Activated CD4-positive, alpha-beta T cell treated with anti-CD3 and anti-CD28 coated beads, Interleukin-2, Interleukin-4, amounts not matched to agents 100 ng/mL and 50 ng/mL, durations not matched to agents 16 hours and 8 hours (primary cell): ENCODE data around the gene SPDEF.

Experiments
- DNase-seq: peaks from one replicate; pipeline ENCODE4 v3.0.0-alpha.2; 2020; ENCODE audit warnings: low spot score

The SPDEF gene

GRCh38 chr6:34514593-34515472 is 41.3 kb downstream of the SPDEF start:
- DNase-seq = no peak

DNA sequence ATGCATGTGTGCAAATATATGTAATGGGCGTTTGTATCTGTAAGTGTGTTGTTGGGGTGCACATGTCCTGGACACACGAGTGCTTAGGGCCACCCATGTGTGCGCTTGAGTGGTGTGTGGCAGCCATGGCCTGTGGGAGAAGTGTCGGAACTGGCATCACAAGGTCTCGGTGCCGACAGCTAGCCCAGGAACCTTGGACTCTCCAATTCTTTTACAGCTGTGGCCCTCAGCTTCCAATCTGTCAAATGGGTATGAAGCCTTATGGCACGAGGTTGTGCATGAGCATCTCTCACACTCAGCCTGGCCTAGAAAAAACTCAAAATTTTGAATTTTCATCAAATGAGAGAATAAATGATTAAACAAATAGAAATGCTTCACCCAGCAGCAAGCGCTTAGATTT is 42.0 kb downstream of the SPDEF start:
- no peak for DNase-seq

GRCh38 chr6:34513646-34514045 is 42.5 kb downstream of the SPDEF start:
- DNase-seq = no peak

DNA sequence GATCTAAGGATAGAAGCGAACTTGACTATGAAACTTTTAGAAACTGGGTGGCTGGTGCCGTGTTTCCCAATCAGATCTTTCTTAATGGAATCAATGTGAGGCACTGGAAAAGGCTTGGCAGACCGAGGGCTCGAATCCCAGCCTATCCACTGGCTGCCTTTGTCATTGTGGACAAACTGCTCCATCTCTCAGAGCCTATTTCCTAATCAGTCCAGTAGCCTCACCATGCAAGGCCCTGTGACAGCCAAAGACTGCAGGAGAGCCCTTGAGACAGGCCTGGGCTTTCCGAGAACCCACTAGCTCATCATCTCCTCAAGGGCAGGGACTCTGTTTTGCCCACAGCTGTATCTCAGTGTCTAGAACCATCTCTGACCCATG is 43.4 kb downstream of the SPDEF start:
- DNase-seq = no peak

DNA sequence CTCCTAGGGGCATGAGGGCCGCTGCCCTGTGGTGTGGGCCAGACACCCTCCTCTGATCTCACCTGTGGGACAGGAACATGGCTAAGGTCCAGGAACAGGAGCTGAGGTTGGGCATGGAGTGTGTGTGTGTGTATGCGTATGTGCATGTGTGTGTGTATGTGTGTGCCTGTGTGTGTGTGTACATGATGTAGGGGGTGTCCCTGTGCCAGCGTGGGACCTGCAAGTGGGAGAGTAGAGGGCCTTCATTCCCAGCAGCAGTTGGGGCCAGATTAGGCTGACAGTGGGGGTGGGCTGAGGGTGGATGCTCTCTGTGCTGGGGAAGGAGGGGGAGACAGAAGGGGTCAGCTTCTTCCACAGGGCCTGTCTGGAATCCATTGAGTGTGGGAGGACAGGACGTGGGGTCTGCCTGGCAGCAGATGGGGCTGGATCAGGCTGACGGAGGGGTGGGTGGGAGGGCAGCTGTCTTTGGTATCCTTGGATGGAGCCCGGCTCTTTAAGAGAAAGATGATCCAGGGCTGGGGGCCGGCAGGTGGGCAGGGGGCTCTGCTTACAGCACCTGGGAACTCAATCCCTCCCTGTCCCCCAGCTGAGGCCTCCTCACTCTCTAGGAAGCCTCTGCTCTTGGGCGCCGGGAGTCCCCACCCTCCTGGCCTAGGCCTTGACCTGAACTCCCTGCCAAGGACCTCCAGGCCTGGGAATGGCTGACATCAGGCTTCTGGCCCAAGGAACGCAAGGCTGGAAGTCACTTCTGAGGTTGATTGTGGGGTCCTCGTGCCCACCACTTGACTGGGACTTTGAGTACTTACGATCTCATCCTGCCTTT is 44.0 kb downstream of the SPDEF start:
- no peak for DNase-seq

- DNase-seq = no peak
Observed at GRCh38 chr6:34511214-34511914, 44.8 kb downstream of the SPDEF start.

- no peak for DNase-seq
Observed at GRCh38 chr6:34510299-34510698, 45.8 kb downstream of the SPDEF start.

DNA sequence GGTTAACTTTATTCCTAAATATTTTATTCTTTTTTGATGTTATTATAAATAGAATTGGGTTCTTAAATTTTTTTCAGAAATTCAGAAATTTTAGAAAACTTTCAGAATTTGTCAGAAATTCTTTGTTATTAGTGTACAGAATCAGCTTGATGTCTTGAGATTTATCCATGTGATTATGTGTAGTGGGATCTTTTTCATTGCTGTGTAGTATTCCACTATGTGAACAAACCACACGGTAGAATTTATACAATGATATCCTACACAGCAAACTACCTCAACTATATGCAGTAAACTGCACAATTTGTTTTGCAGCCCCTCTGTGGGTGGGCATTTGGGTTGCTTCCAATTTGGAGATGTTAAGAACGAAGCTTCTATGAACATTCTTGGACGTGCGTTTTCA is 46.3 kb downstream of the SPDEF start:
- no peak for DNase-seq

GRCh38 chr6:34508425-34508824 is 47.7 kb downstream of the SPDEF start:
- DNase-seq = no peak

- no peak for DNase-seq
Observed at GRCh38 chr6:34506718-34507117, 49.4 kb downstream of the SPDEF start.

GRCh38 chr6:34497411-34497810 is 58.7 kb downstream of the SPDEF start:
- no peak for DNase-seq

DNA sequence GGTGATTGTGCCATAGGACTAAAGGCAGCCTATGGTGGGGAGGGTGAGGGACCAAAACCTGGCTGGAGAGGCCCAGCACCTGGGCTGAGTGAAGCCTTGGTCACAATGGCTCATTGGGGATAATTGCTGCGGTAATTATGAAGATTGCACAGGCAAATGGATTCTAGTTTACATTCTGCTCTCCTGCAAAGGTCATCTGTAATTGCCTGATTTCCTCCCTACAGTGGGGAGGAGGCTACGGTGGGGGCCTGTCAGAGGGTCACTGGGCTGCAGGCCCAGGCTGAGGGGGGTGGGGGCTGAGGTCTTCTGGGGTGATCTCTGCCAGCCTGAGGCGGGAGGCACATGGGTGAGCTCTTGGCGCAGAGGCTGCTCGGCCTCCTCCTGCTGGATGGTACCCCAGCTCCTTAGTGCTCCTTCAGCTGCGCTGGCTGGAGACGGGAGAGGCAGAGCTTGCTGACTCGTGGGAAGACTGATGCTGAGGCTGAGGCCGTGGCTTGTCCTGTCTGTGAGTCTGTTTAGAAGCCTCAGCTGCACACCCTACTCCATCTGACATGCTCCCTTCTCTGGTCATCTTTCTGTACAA is 59.9 kb downstream of the SPDEF start:
- DNase-seq = no peak

- DNase-seq = no peak
Observed at GRCh38 chr6:34494973-34495372, 61.2 kb downstream of the SPDEF start.

- DNase-seq = no peak
Observed at GRCh38 chr6:34493344-34493743, 62.8 kb downstream of the SPDEF start.

GRCh38 chr6:34491091-34491430 is 65.1 kb downstream of the SPDEF start:
- DNase-seq = no peak

DNA sequence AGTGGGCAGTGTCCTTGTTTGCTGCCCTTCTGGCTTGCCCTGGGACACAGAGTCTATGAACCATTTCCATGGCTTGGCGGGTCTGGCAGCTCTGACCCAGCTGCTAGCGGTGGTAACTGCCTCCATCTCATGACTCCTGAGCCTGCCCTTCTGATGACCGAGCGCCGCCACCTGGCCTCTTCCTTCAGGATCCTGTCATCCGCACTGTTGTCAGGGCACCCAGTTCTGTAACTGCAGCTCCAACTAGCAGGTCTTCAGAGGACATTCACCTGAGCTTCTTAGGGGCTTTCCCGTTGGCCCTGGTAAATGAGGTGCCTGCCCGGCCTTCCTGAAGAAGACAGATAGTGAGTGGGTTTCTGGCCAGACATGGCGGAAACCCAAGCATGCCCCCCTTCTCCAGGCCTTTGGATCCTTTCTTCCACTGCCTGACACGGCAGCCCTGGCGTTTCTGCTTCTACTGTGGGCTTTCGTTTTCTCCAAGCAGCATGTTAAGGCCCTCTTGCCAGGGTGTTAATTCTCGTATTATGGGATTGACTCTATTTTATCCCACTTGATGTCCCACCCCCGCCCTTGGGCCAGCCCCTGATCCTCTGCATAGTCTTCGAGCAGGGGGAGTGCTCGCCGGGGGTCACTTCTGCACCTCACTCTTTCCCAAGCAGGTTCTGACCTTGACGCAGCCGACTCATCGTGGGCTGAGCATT is 65.6 kb downstream of the SPDEF start:
- DNase-seq = no peak

GRCh38 chr6:34489207-34489805 is 66.8 kb downstream of the SPDEF start:
- DNase-seq = no peak
